GM18909 (cell line): ENCODE measurements around the gene TRIM27.
"Not testable (repeated sequence)": the region's sequence is repeated elsewhere in the genome, so short reads cannot be mapped to it uniquely, and the experiment has no call there.

Source experiments
- ATAC-seq: cut with Tn5 transposase; IDR thresholded peaks from one replicate; pipeline ENCODE4 v1.9.1; 2021; ENCODE audit warnings: mild to moderate bottlenecking; ENCODE audit not compliant: unreplicated experiment, poor library complexity

Gene TRIM27

DNA sequence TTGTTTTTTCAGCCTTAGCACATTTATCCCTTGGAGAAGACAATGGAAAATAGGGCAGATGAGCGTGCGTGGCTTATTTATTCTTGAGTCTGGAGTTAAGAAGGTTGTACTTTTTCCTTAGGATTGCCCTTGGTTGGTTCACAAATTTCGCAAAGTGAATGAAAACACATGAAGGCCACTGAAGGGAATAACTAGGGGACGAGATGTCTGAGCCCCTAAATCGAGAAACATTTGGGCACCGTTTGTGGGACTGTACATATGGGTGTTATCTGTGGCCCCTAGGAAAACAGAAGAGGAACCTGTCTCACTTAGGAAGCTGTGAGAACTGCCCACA is 19.4 kb upstream of the TRIM27 start:
- no peak for ATAC-seq

DNA sequence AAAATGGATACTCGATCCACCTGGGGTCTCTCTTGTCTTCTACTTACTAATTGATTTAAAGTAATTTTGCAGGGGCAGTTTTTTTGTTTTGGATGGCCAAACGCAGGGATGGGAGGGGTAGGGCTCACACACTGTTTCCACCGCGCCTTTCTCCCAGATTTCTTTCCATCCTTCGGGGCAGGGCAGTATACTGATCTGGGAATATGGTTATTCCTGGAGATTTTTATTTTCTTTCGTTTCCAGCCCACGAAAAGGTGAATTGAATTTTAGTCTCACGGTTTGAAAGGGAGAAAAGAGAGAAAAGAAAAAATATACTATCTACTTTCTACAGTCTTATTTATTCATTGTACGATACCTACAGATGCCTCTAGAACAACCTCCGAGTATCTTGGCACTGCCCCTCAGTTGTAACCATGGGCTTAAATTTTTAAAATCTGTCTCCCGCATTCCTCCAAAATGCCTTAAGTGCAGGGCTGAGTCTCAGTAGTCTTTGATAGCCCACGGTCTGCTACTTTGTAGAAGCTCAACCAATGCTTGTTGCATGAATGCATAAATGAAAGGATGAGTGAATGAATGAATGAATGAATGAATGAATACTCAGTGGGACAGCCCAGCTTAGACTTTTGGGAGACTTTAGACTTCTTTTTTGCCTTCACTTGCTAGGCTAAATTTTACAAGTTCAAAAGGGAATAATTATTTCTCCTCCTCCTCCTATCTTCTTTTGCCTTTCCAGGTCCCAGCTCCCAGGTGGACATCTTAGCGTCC is 18.1 kb upstream of the TRIM27 start:
- no peak for ATAC-seq

DNA sequence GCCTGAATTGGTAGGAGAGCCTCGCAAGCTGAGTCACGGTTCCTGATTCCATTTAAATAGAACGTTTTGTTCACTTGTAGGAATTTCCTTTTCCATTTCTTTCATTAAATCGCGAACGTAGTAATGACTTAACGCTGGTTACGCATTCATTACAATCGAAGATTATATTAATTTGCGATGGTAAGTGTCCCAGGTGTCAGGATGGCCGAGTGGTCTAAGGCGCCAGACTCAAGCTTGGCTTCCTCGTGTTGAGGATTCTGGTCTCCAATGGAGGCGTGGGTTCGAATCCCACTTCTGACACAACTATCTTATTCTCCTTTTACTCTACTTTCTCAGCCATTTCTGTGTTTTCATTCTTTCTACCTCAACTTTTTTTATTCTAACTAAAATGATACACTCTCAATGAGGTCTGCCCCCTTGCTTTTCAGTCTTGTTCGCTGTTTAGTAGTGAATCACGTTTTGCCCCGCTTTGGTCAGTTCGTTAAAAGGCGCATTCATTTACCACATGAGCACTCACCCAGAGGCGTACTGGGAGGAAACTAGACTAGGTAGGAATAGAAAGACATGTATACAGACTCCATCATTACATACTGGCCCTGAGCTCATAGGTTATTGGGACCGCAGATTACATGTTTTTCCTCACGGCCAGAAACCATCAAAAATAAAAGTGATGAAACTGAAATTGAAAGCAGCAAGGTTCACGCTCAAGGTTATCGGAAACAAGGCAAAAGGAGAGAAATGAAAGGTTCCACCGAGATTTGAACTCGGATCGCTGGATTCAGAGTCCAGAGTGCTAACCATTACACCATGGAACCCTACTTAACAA is 17.3 kb upstream of the TRIM27 start:
- peak; percentile 68 for ATAC-seq

DNA sequence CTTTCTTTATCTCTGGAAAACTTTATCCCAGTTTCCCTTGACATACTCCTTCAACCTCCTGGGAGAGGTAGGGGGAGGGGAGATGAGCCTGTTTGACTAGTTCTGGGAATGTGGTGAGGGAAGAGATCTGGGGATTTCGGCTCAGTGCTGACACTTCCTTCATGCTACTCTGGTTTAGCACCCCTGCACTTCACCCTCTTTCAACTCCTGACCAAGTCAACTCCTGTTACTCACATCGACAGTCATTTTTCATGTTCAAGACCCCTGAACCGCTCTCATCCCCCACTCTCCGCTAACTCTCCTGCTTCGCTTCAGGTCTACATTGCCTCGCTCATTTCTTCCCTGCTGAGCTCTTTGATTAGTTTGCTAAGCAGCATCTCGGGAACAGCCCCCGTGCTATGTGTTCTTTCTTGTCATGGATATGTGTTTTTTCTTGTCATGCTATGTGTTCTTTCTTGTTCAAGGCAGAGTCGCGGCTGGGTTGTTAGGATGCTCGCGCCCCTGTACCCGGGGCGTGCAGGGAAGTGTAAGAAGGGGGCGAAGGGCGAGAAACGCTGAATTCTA is 16.6 kb upstream of the TRIM27 start:
- ATAC-seq: peak; percentile 25

DNA sequence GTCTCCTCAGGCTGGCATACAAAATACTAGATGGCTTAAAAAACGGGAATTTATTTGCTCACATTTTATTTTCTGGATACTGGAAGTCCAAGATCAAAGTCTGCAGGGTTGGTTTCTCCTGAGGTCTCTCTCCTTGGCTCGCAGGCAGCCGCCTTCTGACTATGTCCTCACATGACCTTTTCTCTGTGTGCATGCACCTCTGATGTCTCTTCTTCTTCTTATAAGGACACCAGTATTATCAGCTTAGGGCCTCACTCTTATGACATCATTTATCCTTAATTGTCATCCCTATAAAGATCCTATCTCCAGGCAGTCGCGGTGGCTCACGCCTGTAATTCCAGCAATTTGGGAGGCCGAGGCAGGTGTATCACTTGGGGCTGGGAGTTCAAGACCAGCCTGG is 9.3 kb upstream of the TRIM27 start:
- no peak for ATAC-seq

DNA sequence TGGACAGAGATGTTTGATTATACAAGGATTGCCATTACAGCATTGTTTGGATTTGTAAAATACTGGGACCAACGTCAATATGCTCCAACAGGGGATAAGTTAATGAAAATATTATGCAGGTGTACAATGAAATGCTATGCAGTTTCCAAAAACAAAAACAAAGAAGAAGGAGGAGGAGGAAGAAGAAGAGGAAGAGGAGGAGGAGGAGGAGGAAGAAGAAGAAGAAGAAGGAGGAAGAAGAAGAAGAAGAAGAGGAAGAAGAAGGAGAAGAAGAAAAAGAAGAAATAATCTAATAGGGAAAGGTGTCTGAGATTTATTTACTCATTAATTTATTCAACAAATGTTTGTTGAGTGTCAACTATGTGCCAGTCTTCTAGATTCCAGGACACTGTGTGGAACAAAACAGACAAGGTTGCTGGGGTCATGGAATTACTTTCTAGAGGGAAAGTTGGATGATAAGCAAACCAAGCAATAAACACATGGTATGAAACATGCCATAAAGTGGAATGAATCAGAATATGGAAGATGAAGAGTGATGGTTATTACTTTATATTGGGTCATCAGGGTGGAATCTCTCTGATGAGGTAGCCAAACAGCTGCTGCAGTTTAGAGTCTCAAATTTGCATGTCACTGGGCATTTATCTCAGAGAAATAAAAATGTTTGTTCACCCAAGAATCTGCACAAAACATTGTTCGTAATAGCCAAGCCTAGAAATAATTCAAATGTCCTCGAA is 6.3 kb upstream of the TRIM27 start:
- ATAC-seq: no peak

DNA sequence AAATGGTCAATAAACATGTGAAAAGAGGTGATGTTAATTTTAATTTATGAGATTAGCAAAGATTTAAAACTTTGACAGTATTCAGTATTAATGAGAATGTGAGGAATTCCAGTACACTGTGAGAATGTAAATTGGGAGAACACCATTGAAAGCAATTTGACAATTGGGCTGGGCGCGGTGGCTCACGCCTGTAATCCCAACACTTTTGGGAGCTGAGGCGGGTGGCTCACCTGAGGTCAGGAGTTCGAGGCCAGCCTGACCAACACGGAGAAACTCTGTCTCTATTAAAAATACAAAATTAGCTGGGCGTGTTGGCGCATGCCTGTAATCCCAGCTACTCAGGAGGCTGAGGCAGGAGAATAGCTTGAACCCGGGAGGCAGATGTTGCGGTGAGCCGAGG is 5.6 kb upstream of the TRIM27 start:
- ATAC-seq: not testable (repeated sequence)

DNA sequence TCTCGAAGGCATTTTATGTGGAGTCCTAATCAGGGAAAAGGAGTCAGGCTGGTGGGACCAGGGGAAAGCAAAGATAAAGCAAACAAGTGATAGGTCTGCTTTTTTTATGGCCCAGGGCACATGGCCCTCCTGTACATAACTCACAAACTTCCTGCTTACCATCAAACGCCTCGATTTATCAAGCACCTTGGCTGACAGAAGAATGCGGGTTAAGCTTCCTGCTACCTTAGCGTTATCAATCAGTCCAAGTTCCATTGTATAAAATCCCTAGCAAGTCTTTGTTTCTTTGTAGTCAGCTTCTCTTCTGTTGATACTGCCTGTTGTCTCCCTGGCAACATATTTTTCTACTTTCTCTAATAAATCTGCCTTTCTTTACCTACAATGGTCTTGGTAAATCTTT is 4.1 kb upstream of the TRIM27 start:
- ATAC-seq: no peak

DNA sequence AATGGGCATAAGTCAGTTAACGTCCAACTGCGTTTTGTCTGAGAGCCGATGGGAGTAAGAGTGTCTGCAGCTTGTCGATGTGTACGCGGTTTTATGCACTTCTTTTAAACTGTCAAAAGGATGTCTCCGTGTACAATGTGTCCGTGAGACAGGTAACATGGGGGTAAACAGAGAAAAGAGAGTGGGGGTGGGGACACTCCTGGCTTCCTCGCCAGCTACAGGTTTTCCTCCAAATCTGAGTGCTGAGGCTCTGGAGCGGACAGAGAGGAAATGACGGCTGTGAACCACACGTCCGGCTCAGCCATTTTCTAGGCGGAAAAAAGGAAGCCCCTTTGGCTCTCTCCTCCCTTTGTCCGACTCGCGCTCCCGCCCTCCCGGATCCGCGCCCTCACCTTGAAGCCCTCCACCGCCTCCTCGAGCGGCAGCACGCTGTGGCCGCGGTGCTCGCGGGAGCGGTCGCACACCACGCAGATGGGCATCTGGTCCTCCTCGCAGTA is 916 bp downstream of the TRIM27 start:
- ATAC-seq: peak; percentile 20

DNA sequence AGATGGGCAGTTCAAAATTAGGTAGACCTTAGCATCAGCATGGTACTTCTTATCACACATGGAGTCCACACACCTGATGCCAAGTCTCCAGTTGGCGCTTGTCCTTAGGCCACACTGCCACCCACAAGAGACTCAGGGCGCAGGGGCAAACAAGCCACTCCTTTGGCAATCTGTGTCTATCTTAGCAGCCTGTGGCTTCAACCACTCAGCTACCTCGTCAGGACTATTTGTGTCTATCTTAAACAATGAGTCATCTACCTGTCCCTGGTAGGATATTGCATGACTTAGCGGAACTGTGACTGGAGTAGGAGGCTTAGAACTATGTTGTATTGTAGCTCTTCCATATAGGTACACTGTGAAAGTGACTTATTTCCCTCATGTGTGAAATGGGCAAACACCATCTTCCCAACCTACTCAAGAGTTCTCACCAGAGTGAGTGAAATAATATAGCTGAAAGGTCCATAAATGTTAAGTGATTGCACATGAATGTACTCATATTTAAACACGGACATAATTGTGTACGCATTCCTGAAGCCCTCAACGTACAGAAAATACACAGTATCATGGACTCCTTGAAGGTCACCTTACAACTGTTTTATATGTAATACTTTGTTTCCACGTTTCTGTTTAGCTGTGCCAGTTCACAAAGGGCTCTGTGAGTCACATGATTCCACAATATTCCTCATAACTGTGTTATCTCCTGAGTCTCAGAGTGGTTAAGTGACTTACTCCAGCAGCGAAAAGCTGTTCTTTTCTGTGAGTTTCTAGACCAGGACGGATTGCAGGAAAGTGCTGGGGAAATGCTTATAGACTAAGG is 1.6 kb downstream of the TRIM27 start:
- ATAC-seq: no peak

DNA sequence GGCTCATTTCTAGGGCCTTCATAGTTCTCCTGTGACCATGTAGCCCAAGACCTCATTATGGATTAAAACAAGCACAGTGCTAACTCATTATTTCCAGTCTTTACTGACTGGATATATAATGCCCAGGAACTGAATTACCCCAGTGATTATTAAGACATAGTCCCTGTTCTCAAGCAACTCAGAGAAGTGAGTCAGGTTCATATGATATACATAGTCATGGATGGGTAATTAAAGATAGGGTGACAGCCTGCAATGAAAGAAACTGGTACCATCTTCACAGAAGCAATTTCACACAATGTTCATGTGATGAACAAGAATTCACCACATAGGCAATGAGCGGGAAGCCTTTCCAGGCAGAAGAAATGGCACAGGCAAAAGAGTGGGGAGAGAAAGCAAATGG is 3.5 kb downstream of the TRIM27 start:
- no peak for ATAC-seq

DNA sequence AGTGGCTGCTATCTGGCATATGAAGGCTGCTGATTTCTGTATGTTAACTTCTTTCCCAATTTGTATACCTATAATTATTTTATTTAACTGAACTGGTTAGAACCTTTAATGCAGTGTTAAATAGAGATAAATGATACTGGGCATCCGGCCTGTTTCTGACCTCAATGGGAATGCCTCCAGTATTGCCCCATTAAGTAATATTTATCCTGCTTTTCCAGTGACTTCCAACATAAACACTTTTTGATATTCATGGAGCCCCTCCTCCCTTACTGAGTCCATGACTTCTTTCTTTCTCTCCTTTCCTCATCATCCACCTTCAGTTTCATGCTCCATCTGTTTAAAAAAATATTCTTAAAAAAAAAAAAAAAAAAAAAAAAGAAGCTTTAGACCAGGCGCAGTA is 8.8 kb downstream of the TRIM27 start:
- no peak for ATAC-seq

DNA sequence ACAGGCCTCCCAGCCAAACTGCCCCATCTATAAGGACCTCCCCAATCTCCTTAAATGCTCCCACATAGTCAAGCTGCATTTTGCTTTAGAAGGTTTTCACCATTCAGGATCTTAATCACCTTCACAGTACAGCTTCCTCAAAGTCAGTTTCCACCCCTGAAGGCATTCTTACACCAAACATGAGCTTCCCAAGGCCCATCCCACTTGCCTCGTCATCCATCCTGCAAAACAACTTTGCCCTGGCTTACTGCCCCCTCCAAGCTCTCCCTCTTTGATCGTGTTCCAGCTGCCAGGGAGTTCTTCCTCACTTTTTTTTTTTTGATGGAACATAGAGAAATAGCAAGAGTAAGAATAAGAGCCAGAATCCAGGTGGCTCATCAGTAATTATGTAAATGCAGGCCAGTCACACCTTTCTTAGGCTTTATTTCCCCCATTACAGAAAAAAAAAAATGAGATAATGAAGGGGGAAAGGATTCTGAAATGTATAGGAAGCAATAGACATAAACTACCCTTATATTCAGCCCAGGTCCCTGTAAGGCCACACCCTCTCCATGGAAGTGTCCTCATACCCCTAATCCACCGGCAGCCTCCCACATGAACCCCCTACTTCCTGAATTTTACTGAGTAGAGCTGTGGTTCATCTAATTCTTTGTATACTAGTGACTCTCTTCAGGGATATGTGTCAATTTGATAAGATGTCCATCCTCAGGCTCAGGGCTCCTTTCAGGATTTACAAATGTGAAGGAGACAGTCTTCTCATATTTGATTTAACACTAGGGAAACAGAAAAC is 12.7 kb downstream of the TRIM27 start:
- no peak for ATAC-seq

DNA sequence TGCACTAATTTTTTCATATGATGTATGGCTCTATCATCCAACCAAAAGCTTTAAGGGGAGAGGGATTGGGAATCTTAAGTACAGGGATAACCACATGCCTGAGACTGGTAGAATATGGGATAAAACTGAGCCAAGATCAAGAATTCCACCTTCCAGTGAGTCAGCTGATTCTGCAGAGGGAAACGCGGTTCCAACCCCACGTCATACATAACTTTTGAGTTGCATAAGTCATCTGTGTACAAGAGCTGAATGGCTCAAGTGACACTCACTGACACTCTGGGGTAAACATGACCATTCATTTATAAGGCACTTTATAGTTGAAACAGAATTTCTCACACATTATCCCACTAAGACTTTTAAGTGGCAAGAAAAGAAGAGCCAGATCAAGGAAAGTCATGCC is 16.4 kb downstream of the TRIM27 start:
- no peak for ATAC-seq

DNA sequence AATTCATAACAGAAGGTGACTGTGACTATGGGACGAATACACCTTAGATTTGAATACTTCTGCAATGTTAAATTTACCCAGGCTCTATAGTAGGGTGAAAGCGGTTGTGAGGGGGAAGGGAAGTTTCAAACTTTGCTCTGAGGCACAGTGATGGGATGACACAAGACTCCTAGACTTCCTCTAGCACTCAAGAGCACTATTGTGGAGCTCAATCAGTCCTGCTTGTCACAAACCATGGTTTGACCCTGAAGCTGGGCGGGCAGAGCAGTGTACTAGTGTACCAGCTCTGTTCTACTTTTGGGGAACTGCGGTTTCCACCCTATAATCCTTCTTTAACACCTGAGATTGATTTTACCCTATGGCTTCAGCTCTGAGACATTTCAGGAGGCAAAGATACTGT is 17.1 kb downstream of the TRIM27 start:
- ATAC-seq: no peak

DNA sequence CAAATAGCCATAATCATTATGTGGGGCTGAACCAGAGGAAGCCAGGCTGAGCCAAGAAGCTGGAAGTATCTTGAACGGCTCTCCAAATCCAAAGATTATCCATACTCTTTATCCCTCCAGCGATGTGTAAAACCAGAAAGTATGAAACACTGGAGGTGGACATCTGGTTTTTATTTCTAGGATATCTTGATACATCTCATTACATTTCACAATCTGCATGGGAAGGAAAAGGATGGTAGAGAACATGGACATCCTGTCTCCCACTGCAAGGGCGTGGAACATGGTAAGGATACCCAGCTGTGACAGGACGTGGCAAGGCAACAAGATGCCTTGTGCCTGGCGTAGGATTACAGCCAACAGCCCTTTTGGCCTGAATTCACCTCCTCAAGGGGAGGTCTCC is 20.1 kb downstream of the TRIM27 start:
- ATAC-seq: no peak

DNA sequence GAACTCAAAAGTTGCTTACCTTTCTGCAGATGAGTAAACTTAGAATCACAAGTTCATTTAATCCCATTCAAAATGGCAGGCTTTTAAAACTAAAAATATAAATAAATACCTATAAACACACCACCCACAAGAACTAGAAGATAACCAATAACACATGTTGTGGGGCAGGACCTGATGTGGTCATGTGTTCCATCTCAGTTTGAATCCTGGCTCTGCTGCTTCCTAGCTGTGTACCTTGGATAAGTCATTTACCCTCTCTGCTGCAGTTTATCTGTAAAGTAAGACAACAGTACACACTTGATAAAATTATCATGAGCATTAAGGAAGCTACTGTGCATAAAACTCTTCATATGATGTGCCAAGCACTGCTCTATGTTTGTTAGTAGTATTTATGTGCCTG is 22.0 kb downstream of the TRIM27 start:
- ATAC-seq: no peak

DNA sequence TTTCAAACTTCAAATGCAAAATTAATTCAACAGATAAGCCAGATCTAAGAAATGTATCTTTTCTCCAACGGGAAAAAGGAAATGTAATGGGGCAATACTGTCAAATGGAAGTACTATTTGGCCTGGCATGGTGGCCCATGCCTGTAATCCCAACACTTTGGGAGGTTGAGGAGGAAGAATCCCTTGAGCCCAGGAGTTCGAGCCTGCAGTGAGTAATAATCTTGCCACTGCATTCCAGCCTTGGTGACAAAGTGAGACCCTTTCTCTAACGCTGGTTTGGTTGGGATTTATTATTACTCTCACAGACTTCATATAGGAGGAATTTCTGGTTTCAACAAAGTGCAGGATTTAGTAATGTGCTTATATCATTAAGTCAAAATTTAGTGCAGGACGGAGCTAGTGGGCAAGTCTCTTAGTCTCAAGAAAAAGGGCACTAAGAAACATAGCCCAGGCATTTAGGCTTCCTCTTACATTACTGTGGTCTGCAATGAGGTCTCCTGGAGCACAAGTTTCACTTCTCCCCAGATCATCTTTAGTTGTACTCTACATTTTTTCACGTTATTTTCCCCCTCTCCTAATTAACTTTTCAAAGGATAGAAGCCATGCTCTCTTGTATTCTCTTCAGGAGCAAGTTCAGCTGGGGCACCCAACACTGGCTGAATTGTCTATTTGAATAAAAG is 23.1 kb downstream of the TRIM27 start:
- no peak for ATAC-seq

DNA sequence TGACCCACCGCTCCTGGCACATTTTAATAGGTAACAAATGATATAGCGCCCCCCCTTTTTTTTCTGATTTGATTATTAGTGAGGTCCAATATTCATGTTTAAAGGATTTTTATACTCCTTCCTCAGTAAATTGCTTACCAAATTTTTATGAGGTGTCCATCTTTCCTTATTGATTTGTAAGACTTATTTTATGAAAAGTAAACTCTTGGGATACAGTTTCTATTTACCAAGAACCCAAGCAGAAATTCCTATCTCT is 25.1 kb downstream of the TRIM27 start:
- no peak for ATAC-seq
